ENCODE data around the gene BRD3OS.
"Not testable (repeated sequence)": the region's sequence is repeated elsewhere in the genome, so short reads cannot be mapped to it uniquely, and the experiment has no call there.

BRD3OS gene

GRCh38 chr9:134066526-134066912 lies 41.2 kb downstream of the BRD3OS start:
- DNase-seq: no peak

DNA sequence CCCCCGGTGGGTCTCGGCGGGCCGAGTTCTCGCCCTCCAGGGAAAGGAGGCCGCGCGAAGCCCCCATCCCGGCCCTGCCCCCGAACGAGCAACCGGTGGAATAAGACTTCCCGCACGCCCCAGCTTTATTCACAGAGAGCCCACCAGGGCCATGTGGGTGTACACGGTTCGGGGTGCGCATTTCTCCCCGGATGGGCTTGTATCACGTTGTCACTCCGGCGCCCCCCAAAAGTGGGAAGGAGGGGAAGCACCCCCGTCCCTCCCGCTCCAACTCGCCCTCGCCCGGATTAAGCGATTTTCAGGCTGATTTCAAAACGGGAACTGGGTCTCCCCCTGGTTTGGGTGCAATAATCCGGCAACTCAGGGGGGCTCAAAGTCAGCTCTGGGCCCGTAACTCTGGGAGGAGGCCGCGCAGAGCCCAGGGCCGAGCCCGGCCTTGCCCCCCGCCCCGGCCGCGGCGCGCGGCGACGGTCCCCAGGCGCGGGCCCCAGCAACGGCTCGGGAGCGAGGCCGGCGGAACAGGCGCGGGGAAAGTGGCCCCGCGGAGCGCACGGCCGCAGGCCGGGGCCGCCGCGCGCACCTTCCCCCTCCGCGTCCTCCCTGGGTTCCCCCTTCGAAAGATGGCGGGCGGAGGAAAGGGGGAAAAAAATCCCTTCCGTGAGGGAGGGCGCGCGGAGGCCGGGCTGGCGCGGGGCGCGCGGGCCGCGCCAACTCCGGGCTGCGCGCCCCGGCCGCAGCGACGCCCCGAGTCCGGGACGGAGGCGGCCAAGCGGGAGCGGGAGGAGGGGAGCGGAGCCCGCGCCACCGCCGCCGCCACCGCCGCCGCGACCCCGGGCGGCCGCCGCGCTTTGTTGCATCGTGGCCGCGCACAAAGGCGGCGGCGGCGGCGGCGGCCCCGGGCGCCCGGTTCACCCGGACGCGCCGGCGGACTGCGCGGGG lies 41.9 kb downstream of the BRD3OS start:
- peak; percentile 29 for DNase-seq

- peak; percentile 80 for DNase-seq
Measured at GRCh38 chr9:134067904-134068743, 42.8 kb downstream of the BRD3OS start, which contains the start of gene BRD3. TSS of gene BRD3 (minus strand) at chr9:134068026. CDS start at chr9:134053477, 14,549 bp downstream.

DNA sequence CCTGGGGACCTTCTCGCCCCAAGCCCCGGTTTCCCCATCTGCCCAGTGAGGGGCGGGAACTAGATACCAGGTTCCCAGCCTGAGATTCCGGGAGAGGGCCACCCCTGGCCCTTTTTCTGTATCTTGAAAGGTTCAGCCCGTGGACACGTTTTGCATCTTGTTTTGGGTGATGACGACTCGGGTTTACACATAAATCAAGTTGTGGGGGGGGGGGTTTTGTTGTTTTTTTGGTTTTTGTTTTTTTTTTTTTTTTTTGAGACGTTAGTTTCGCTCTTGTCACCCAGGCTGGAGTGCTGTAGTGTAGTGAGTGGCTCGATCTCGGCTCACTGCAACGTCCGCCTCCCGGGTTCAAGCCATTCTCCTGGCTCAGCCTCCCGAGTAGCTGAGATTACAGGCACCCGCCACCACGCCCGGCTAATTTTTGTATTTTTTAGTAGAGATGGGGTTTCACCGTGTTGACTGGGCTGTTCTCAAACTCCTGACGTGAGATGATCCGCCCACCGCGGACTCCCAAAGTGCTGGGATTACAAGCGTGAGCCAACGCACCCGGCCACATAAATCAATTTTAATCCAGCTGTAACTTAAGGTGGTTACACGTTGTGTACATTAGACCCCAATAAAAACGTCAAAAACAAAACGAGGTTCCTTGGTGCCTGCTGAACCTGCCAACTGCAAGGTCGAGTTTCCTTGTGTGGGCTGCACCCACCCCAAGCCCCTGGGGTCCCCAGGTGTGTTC lies 43.6 kb downstream of the BRD3OS start:
- no peak for DNase-seq

DNA sequence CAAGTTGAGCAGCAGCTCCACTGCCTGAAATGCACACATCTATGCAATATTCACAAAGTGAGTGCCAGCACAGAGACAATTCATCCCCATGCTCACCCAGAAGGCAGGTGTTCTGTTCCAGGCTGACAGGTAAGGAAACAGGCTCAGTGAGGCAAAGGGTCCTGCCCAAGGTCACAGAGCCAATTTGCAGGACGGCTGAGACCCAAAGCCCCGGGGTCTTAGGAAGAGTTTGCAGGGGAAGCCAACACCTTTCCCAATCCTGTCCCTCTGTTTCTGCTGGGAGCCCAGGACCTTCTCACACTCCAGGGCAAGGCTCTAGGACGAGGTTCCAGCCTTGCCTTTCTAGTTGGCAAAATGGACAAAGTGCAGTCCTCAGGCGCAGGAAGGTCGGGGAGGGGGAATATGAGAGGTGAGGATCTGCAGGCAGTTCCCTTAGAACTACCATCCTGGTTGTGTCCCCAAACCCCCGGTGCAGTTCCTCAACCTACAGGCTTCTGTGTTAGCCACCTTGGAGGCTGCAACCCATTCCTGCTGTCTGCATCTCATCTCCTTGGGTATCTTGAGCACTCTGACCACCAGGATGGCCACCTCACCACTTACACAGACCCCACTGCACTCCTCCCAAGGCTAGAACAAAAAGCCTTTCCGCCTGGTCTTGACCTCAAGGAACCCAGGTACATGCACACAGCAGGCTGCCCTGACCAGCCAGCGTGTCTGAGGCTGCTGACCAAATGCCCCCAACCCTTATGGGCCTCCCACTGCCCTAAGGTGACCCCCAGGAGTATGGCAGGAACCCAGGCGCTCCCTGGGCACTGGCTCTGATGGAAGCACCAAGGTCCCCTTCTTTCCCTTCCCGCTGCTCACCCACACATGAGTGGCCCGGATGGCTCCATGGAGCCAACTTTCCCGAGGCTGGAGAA lies 44.5 kb downstream of the BRD3OS start:
- DNase-seq: no peak

DNA sequence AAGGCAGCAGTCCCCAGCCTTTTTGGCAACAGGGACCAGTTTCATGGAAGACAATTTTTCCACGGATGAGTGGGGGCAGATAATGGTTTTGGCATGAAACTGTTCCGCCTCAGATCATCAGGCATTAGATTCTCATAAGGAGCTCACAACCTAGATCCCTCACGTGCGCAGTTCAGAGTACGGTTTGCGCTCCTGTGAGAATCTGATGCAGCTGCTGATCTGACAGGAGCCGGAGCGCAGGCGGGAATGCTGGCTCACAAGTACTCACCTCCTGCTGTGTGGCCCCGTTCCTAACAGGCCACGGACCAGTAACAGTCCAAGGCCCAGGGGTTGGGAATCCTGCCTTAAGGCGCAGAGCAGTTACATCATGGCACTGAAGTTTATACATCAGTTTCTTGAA lies 45.9 kb downstream of the BRD3OS start:
- no peak for DNase-seq

DNA sequence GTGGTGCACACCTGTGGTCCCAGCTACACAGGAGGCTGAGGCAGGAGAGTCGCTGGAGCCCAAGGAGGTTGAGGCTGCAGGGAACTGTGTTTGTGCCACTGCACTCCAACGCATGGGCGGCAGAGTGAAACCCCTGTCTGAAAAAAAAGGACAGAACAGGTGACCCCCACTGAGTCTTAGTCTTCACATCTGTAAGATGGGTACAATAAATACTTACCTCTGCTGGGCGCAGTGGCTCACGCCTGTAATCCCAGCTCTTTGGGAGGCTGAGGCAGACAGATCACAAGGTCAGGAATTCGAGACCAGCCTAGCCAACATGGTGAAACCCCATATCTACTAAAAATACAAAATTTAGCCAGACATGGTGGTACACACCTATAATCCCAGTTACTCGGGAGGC lies 47.4 kb downstream of the BRD3OS start:
- not testable (repeated sequence) for DNase-seq

DNA sequence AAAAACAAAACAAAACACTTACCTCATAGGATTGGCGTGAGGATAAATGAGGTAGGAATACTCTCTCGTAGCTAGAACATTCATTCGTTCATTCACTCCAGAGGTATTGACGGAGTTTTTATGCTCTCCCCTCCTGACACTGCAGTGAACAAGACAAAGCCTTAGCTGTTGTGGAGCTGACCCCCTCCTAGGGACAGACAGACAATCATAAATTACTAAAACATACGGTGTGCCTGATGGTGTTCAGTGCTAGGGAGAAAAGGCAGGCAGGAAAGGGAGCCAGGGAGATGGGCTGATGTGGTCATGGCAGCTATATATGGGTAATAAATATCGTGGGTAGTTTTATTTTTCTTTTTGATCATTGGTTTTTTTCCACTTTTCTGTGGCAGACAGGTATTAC lies 48.2 kb downstream of the BRD3OS start:
- DNase-seq: no peak

DNA sequence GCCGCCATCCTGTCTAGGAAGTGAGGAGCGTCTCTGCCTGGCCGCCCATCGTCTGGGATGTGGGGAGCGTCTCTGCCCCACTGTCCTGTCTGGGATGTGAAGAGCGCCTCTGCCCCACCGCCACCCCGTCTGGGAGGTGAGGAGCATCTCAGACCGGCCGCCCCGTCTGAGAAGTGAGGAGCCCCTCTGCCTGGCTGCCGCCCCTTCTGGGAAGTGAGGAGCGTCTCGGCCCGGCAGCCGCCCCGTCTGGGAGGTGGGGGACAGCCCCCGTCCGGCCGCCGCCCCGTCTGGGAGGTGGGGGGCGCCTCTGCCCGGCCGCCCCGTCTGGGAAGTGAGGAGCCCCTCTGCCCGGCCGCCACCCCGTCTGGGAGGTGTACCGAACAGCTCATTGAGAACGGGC lies 50.4 kb downstream of the BRD3OS start:
- not testable (repeated sequence) for DNase-seq

GRCh38 chr9:134076644-134077043 lies 51.4 kb downstream of the BRD3OS start:
- DNase-seq: no peak

Data from CD4-positive, alpha-beta T cell treated with Interleukin-4 for 4 hours (primary cell).